H1 (cell line): ENCODE results near the gene LIX1L. TPM values are rescaled to one million over a fixed set of nuclear protein-coding genes. Genes with fewer than 3 reads are reported as not detected.

Source experiments
- BACH1 ChIP-seq: IDR thresholded peaks from 2 replicates; pipeline ENCODE4 v1.6.1; 2012; ENCODE audit warnings: low read length, improper control_type of control experiment
- EGR1 ChIP-seq: IDR thresholded peaks from 2 replicates; pipeline ENCODE4 v1.6.1; 2011; ENCODE audit warnings: low read depth, low read length, borderline replicate concordance
- MAFK ChIP-seq: IDR thresholded peaks from 2 replicates; pipeline ENCODE4 v1.6.1; 2012; ENCODE audit warnings: low read depth, mild to moderate bottlenecking, improper control_type of control experiment, low read length
- RBBP5 ChIP-seq: IDR thresholded peaks from 2 replicates; pipeline ENCODE4 v1.7.1; 2012; ENCODE audit warnings: low read depth, mild to moderate bottlenecking, inconsistent platforms, low read length, moderate library complexity, borderline replicate concordance
- polyA plus RNA-seq, 7 experiments: library from polyadenylated mRNA; depleted of rRNA in 3 of 7; stranded (reverse) in 5 of 7; unstranded in 2 of 7; fragments of >200 nt in 5 of 7; fragments of 200-250 nt in 2 of 7; gene quantifications; 1 replicate in 5 of 7; 2 replicates in 1 of 7; 4 replicates in 1 of 7; pipeline versions ENCODE4 v1.2.1 to v1.2.3, GENCODE V29; 2011 to 2013; ENCODE audit warnings: missing spikeins in 2 of 7, mixed read lengths in 2 of 7
- total RNA-seq: library from RNA; stranded (reverse); fragmentation: NEBNext Ultra II Directional; extraction: Animal tissue kit (Norgen Biotek cat#: 25700); gene quantifications from 2 replicates; pipeline ENCODE4 v1.2.1, GENCODE V29; 2021

LIX1L gene
- total and polyA plus RNA-seq, 2 of the 8 experiments (the other 6 are each of a cell fraction or from before 2014, with no cell fraction given): 2.9 to 3.7 TPM

- TF ChIP-seq EGR1 (no peak), BACH1 (no peak), MAFK (no peak), RBBP5 (no peak)
Observed at GRCh38 chr1:145949219-145949618, 8.6 kb downstream of the LIX1L start (continued).
